SW 1271 (cell line): ENCODE results near the gene ZFPM1.
"Not testable (repeated sequence)": the region's sequence is repeated elsewhere in the genome, so short reads cannot be mapped to it uniquely, and the experiment has no call there.

Experiments used
- DNase-seq, 2 experiments: peaks; one replicate each; lab custom pipeline; 2025; lab: John Stamatoyannopoulos, UW

The ZFPM1 gene

GRCh38 chr16:88453217-88453531 lies at the start of gene ZFPM1:
Gene ZFPM1 (plus strand): TSS chr16:88453280. CDS start chr16:88453639, 359 bp downstream.
- DNase-seq = no peak

GRCh38 chr16:88403794-88404581 lies 49.1 kb upstream of the ZFPM1 start:
- DNase-seq = no peak

- no peak for DNase-seq
Observed at GRCh38 chr16:88404769-88405168, 48.3 kb upstream of the ZFPM1 start.

GRCh38 chr16:88405216-88406060 lies 47.6 kb upstream of the ZFPM1 start:
- DNase-seq = no peak

GRCh38 chr16:88406096-88407041 lies 46.7 kb upstream of the ZFPM1 start:
- DNase-seq = no peak

- DNase-seq = no peak
Observed at GRCh38 chr16:88407042-88407420, 46.0 kb upstream of the ZFPM1 start.

GRCh38 chr16:88407807-88408206 lies 45.3 kb upstream of the ZFPM1 start:
- no peak for DNase-seq

- DNase-seq = no peak
Observed at GRCh38 chr16:88408561-88409142, 44.4 kb upstream of the ZFPM1 start.

GRCh38 chr16:88409296-88410065 lies 43.6 kb upstream of the ZFPM1 start:
- DNase-seq = no peak

GRCh38 chr16:88410297-88410968 lies 42.6 kb upstream of the ZFPM1 start:
- DNase-seq = not testable (repeated sequence)

GRCh38 chr16:88411951-88412576 lies 41.0 kb upstream of the ZFPM1 start:
- no peak for DNase-seq

- DNase-seq = no peak
Observed at GRCh38 chr16:88412766-88413165, 40.3 kb upstream of the ZFPM1 start.

- DNase-seq = no peak
Observed at GRCh38 chr16:88413231-88413630, 39.8 kb upstream of the ZFPM1 start.

- DNase-seq = no peak
Observed at GRCh38 chr16:88413631-88414030, 39.4 kb upstream of the ZFPM1 start.

- DNase-seq = no peak
Observed at GRCh38 chr16:88414521-88415380, 38.3 kb upstream of the ZFPM1 start.

- DNase-seq = no peak
Observed at GRCh38 chr16:88415381-88415705, 37.7 kb upstream of the ZFPM1 start.

- no peak for DNase-seq
Observed at GRCh38 chr16:88415713-88416323, 37.3 kb upstream of the ZFPM1 start.

GRCh38 chr16:88416686-88417085 lies 36.4 kb upstream of the ZFPM1 start:
- no peak for DNase-seq
